ENCODE measurements around the gene RGMA. TPM values are rescaled to one million over a fixed set of nuclear protein-coding genes. Genes with fewer than 3 reads are reported as not detected.

RGMA gene
- total and polyA plus RNA-seq, 2 of the 8 experiments (the other 6 are each of a cell fraction or from before 2014, with no cell fraction given) = 19.9 to 39.8 TPM

- no peak for TF ChIP-seq ATF2 (IDR thresholded peaks at IDR 0.05; ENCODE audit: low read length)
- TF ChIP-seq SP2 (IDR thresholded peaks at IDR 0.05; ENCODE audit: low read length) = no peak
- no peak for TF ChIP-seq POLR2A (IDR thresholded peaks at IDR 0.05; ENCODE audit: control extremely low read depth in 1 of 2, low read depth in 2 of 2, low read length in 2 of 2)
- no peak for TF ChIP-seq SIN3A (conservative IDR thresholded peaks at IDR 0.05 in 1 of 2, IDR thresholded peaks at IDR 0.05 in 1 of 2; ENCODE audit: low read depth in 1 of 2, low read length in 2 of 2)
- TF ChIP-seq MAX (IDR thresholded peaks at IDR 0.05) = peak; percentile 68
- no peak for TF ChIP-seq USF2 (IDR thresholded peaks at IDR 0.05; ENCODE audit: low read length)
- TF ChIP-seq SP1 (IDR thresholded peaks at IDR 0.05; ENCODE audit: low read depth, low read length) = no peak
- peak; percentile 6 for TF ChIP-seq ASH2L (IDR thresholded peaks at IDR 0.05; ENCODE audit: low read length)
- TF ChIP-seq EP300 (IDR thresholded peaks at IDR 0.05; ENCODE audit: borderline replicate concordance in 1 of 2, low read depth in 2 of 2, low read length in 2 of 2) = no peak
- TF ChIP-seq CHD2 (IDR thresholded peaks at IDR 0.05; ENCODE audit: low read length) = no peak
- no peak for TF ChIP-seq RXRA (IDR thresholded peaks at IDR 0.05; ENCODE audit: insufficient read depth, low read depth, low read length)
- no peak for TF ChIP-seq BCL11A (IDR thresholded peaks at IDR 0.05; ENCODE audit: low read depth in 2 of 2, low read length in 2 of 2)
- TF ChIP-seq E2F6 (IDR thresholded peaks at IDR 0.05) = no peak; the same call in none of the 2 replicates
- TF ChIP-seq SRF (IDR thresholded peaks at IDR 0.05; ENCODE audit: low read depth, low read length) = no peak
- no peak for TF ChIP-seq SIRT6 (IDR thresholded peaks at IDR 0.05; ENCODE audit: low read length)
- no peak for TF ChIP-seq BRCA1 (IDR thresholded peaks at IDR 0.05; ENCODE audit: low read depth, low read length)
- no peak for TF ChIP-seq PHF8 (conservative IDR thresholded peaks at IDR 0.05; ENCODE audit: low read depth, low read length)
Measured at GRCh38 chr15:93073465-93073952, 15.5 kb downstream of the RGMA start (continued).

Measured in H1 (cell line).